Measurements from ENCODE around the gene KBTBD2.

GRCh38 chr7:32890793-32891042 lies 842 bp downstream of the KBTBD2 start:
- no peak for TF ChIP-seq RARB (CRISPR knock-in tag; IDR thresholded peaks at IDR 0.05)
- TF ChIP-seq PATZ1 (CRISPR knock-in tag; IDR thresholded peaks at IDR 0.05; ENCODE audit: borderline replicate concordance), result no peak
- no peak for TF ChIP-seq ESRRG (CRISPR knock-in tag; IDR thresholded peaks at IDR 0.05)
- TF ChIP-seq POU6F1 (CRISPR knock-in tag; IDR thresholded peaks at IDR 0.05; ENCODE audit: borderline replicate concordance, low read depth), result no peak
- TF ChIP-seq ZFP30 (CRISPR knock-in tag; IDR thresholded peaks at IDR 0.05), result no peak
- no peak for TF ChIP-seq CSRNP3 (CRISPR knock-in tag; IDR thresholded peaks at IDR 0.05)
